ENCODE data around the gene REXO1.

DNA sequence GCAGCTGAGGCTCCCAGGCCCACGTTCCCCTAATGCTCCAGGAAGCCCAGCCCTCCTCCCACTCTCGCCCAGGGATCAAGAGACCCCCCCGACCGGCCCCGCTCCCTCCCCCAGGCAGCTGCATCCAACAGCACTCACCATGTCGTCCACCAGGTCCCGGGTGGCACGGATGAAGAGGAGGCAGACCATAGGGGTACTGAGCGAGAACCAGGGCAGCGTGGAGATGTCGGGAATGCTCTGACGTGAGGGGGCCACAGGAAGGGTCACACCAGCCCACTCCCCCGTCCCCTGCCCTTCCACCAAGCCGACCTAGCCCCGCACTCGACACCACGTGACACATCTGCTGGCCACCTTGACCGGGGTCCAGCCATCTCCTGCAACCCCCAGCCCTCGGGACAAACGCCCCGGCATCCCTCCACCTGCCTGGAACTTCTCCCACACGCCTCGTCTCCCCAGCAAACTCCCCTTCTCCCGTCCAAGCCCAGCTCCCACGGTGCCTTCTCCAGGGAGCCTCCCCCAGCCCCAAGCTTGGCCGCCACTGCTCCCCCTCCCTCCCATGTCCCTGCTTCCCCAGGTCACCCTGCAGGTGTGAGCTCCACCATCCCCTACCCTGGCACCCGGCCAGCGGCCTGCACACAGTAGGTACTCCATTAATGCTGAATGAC lies 41.1 kb downstream of the REXO1 start:
- TF ChIP-seq, protein P1, sequence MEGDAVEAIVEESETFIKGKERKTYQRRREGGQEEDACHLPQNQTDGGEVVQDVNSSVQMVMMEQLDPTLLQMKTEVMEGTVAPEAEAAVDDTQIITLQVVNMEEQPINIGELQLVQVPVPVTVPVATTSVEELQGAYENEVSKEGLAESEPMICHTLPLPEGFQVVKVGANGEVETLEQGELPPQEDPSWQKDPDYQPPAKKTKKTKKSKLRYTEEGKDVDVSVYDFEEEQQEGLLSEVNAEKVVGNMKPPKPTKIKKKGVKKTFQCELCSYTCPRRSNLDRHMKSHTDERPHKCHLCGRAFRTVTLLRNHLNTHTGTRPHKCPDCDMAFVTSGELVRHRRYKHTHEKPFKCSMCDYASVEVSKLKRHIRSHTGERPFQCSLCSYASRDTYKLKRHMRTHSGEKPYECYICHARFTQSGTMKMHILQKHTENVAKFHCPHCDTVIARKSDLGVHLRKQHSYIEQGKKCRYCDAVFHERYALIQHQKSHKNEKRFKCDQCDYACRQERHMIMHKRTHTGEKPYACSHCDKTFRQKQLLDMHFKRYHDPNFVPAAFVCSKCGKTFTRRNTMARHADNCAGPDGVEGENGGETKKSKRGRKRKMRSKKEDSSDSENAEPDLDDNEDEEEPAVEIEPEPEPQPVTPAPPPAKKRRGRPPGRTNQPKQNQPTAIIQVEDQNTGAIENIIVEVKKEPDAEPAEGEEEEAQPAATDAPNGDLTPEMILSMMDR (IDR thresholded peaks at IDR 0.05), result no peak
- no peak for TF ChIP-seq EZH2 (IDR thresholded peaks at IDR 0.05; ENCODE audit: borderline replicate concordance, insufficient read depth, low read depth, low read length, poor library complexity, severe bottlenecking)
